Right lobe of liver (tissue), 6 donors: ENCODE measurements around the gene PRKAR1A. TPM values are rescaled to one million over a fixed set of nuclear protein-coding genes. Genes with fewer than 3 reads are reported as not detected.

Experiments
- ATAC-seq, 4 donors: fragments of 200-7000 bp; cut with Tn5 transposase; one replicate each; pipeline ENCODE4 v1.9.1; 2020; ENCODE audit warnings: mild to moderate bottlenecking in 4 of 4, moderate library complexity in 4 of 4
- DNase-seq, 3 donors: peaks; one replicate each; pipeline ENCODE4 v3.0.0-alpha.2; 2020
- H3K27ac ChIP-seq, 3 donors: fragments of 200-600 bp; one replicate each; pipeline ENCODE4 v1.8.0; 2022
- H3K27me3 ChIP-seq, 2 donors: fragments of 200-600 bp; one replicate each; pipeline ENCODE4 v1.8.0; 2022
- H3K36me3 ChIP-seq, 4 donors: fragments of 200-600 bp; sonication (generic) in 1 of 4; one replicate each; pipeline versions ENCODE4 v1.5.1 to v1.8.0; 2017 to 2022; ENCODE audit warnings: control low read depth in 1 of 4
- H3K4me1 ChIP-seq, 4 donors: fragments of 200-600 bp; sonication (generic) in 1 of 4; one replicate each; pipeline versions ENCODE4 v1.5.1 to v1.8.0; 2017 to 2022; ENCODE audit warnings: control low read depth in 1 of 4
- H3K4me3 ChIP-seq, 3 donors: fragments of 200-600 bp; one replicate each; pipeline ENCODE4 v1.8.0; 2022
- H3K9me3 ChIP-seq, 4 donors: fragments of 200-600 bp; sonication (generic) in 1 of 4; one replicate each; pipeline versions ENCODE4 v1.5.1 to v1.8.0; 2017 to 2022; ENCODE audit warnings: control low read depth in 1 of 4
- CTCF ChIP-seq, 4 donors: fragments of 200-600 bp in 3 of 4; fragments of 450-650 bp in 1 of 4; IDR thresholded peaks; one replicate each; pipeline versions ENCODE4 v1.5.1 to v1.8.0; 2016 to 2022; ENCODE audit warnings: antibody characterized with exemption in 4 of 4, mild to moderate bottlenecking in 2 of 4
- POLR2A ChIP-seq: fragments of 450-650 bp; IDR thresholded peaks from one replicate; pipeline ENCODE4 v1.6.1; 2017; ENCODE audit warnings: antibody characterized with exemption, mild to moderate bottlenecking
- WGBS: methylation state at CpG from one replicate; pipeline ENCODE4 v1.1.6; 2018; ENCODE audit warnings: low coverage, low lambda C conversion rate; ENCODE audit not compliant: insufficient coverage; ENCODE audit errors: missing lambda C conversion rate; 5-methylcytosine and 5-hydroxymethylcytosine counted together
- intact Hi-C, 2 donors: fragments of 100-400 bp; cut with DNase I; formaldehyde crosslinking; loops; one replicate each; pipeline versions ENCODE4 v1.11.2 to v1.14.1; 2022
- total RNA-seq, 6 experiments: library from RNA; depleted of rRNA in 2 of 6; stranded (reverse); fragments of >200 nt in 2 of 6; fragmentation: NEBNext Ultra II Directional in 3 of 6; extraction: Animal tissue kit (Norgen Biotek cat#: 25700) in 3 of 6; gene quantifications; one replicate each; pipeline versions ENCODE4 v1.1.0 to v1.2.4, GENCODE V29; 2016 to 2023
- donor health status: DM: no; HTN: yes; CAD: no.
- donor health status: DM: no; HTN: no; CAD: no.
- donor health status: DM: no; HTN: no; CAD: no.
- donor health status: DM: no; HTN: yes; CAD: no.
- donor health status: DM: no; HTN: yes; CAD: no.

Gene PRKAR1A
- total RNA-seq, 6 experiments from 2014 or later, result 109 to 172 (median 136) TPM

GRCh38 chr17:68534695-68535088 lies 22.5 kb downstream of the PRKAR1A start:
- no peak for TF ChIP-seq CTCF (IDR thresholded peaks at IDR 0.05)
- no peak for TF ChIP-seq POLR2A
- ATAC-seq (peak in 2 of 4 donors; percentile 7 to 11), DNase-seq (no peak)
- intact Hi-C loops, result no loop called here
- H3K36me3 ChIP-seq, result peaks cover 7 to 73% (median 26%) of the 10 kb centered on the region in 4 donors
- no peaks in the 10 kb centered on the region for H3K9me3 ChIP-seq
- H3K27me3 ChIP-seq, result no peaks in the 10 kb centered on the region
- no peak overlapping the region for H3K27ac ChIP-seq
- WGBS, result 34% methylated on average over 6 of the region's 6 CpGs
- no peak overlapping the region for H3K4me3 ChIP-seq
- peaks cover 0 to 41% (median 12%) of the 10 kb centered on the region in 4 donors for H3K4me1 ChIP-seq

GRCh38 chr17:68535922-68536321 lies 23.7 kb downstream of the PRKAR1A start:
- Histone ChIP-seq H3K9me3 (no peaks in the 10 kb centered on the region), H3K27me3 (no peaks in the 10 kb centered on the region), H3K4me3 (no peak overlapping the region), H3K36me3 (peaks cover 0 to 61% (median 28%) of the 10 kb centered on the region in 4 donors), H3K27ac (no peak overlapping the region), H3K4me1 (peaks cover 0 to 46% (median 13%) of the 10 kb centered on the region in 4 donors)
- intact Hi-C loops, result no loop called here
- no peak for TF ChIP-seq CTCF (IDR thresholded peaks at IDR 0.05)
- no peak for TF ChIP-seq POLR2A
- ATAC-seq, result no peak
- 13% methylated on average over 3 of the region's 3 CpGs for WGBS
- DNase-seq, result no peak

- no peak overlapping the region for H3K4me3 ChIP-seq
- no peaks in the 10 kb centered on the region for H3K9me3 ChIP-seq
- ATAC-seq, result peak; percentile 54 to 71 (median 64)
- peaks cover 0 to 63% (median 34%) of the 10 kb centered on the region in 4 donors for H3K36me3 ChIP-seq
- 27% methylated on average over 14 of the region's 20 CpGs for WGBS
- TF ChIP-seq CTCF (IDR thresholded peaks at IDR 0.05), result peak in 3 of 4 donors; percentile 8 to 47 (median 38)
- no peak for TF ChIP-seq POLR2A
- H3K4me1 ChIP-seq, result peaks cover 0 to 26% (median 11%) of the 10 kb centered on the region in 4 donors
- peak overlapping the region in 2 of 3 donors; percentile 39 to 73 for H3K27ac ChIP-seq
- intact Hi-C loops, result no loop called here
- peak in 1 of 3 donors; percentile 55 for DNase-seq
- H3K27me3 ChIP-seq, result no peaks in the 10 kb centered on the region
Measured at GRCh38 chr17:68539548-68540467, 27.6 kb downstream of the PRKAR1A start.

GRCh38 chr17:68540981-68541380 lies 28.8 kb downstream of the PRKAR1A start:
- Histone ChIP-seq H3K27me3 (no peaks in the 10 kb centered on the region), H3K9me3 (no peaks in the 10 kb centered on the region), H3K27ac (peak overlapping the region in 1 of 3 donors; percentile 73), H3K4me3 (no peak overlapping the region), H3K4me1 (peaks cover 0 to 20% (median 7%) of the 10 kb centered on the region in 4 donors), H3K36me3 (peaks cover 0 to 63% (median 30%) of the 10 kb centered on the region in 4 donors)
- TF ChIP-seq POLR2A (no peak), CTCF (IDR thresholded peaks at IDR 0.05) (no peak)
- no peak for DNase-seq
- intact Hi-C loops, result no loop called here
- WGBS, result 70% methylated on average over 1 of the region's 8 CpGs
- peak; percentile 2 to 8 (median 4) for ATAC-seq
